ENCODE measurements around the gene PBX4.
"Not testable (repeated sequence)": the region's sequence is repeated elsewhere in the genome, so short reads cannot be mapped to it uniquely, and the experiment has no call there.

DNA sequence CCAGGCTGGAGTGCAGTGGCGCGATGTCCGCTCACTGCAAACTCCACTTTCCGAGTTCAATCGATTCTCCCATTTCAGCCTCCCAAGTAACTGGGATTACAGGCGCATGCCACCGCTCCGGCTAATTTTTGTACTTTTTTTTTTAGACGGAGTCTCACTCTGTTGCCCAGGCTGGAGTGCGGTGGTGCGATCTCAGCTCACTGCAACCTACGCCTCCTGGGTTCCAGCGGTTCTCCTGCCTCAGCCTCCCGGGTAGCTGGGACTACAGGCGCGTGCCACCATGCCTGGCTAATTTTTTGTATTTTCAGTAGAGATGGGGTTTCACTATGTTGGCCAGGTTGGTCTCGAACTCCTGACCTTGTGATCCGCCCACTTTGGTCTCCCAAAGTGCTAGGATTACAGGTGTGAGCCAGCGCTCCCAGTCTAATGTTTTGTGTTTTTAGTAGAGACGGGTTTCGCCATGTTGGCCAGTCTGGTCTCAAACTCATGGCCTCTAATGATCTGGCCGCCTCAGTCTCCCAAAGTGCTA lies 47.0 kb upstream of the PBX4 start:
- not testable (repeated sequence) for TF ChIP-seq EZH2phosphoT487 (conservative IDR thresholded peaks at IDR 0.05; ENCODE audit: low read length); CTCF (IDR thresholded peaks at IDR 0.05; ENCODE audit: insufficient read depth, low read length, poor library complexity, severe bottlenecking)
